Brain microvascular endothelial cell (primary cell): ENCODE measurements around the gene PPP2R3C.

Experiments used
- DNase-seq: peaks from one replicate; pipeline ENCODE4 v3.0.0-alpha.2; 2020
- H3K27ac ChIP-seq: fragments of 250-450 bp; sonication (Bioruptor Pico); 2 replicates; pipeline ENCODE4 v1.5.1; 2020; ENCODE audit warnings: mild to moderate bottlenecking, moderate library complexity
- H3K27me3 ChIP-seq: fragments of 250-450 bp; sonication (Bioruptor Pico); replicated peaks from 2 replicates; pipeline ENCODE4 v1.5.1; 2020; ENCODE audit warnings: mild to moderate bottlenecking
- H3K36me3 ChIP-seq: fragments of 250-450 bp; sonication (Bioruptor Pico); replicated peaks from 2 replicates; pipeline ENCODE4 v1.5.1; 2020; ENCODE audit warnings: mild to moderate bottlenecking
- H3K4me3 ChIP-seq: 2 replicates; pipeline ENCODE4 v1.5.1; 2011; ENCODE audit warnings: low read depth, mild to moderate bottlenecking, control low read depth, low read length, moderate library complexity
- in situ Hi-C: cut with HindIII; loops from 2 replicates; pipeline ENCODE4 v1.10.0; 2017; ENCODE audit warnings: low sequenced_read_pairs, low pct_ligation_motif_present
- TF ChIP-seq, protein P1 (sequence below): IDR thresholded peaks from 2 replicates; pipeline ENCODE4 v1.5.1; 2011; ENCODE audit warnings: low read depth, mild to moderate bottlenecking, moderate library complexity, low read length, control low read depth, inconsistent platforms; ENCODE audit errors: missing control alignments

Gene PPP2R3C

GRCh38 chr14:35047976-35048513 is 73.7 kb downstream of the PPP2R3C start:
- Histone ChIP-seq H3K4me3 (no peak overlapping the region), H3K27ac (no peak overlapping the region), H3K27me3 (no peaks in the 10 kb centered on the region), H3K36me3 (no peaks in the 10 kb centered on the region)
- in situ Hi-C loops, result no loop called here
- TF ChIP-seq, protein P1, sequence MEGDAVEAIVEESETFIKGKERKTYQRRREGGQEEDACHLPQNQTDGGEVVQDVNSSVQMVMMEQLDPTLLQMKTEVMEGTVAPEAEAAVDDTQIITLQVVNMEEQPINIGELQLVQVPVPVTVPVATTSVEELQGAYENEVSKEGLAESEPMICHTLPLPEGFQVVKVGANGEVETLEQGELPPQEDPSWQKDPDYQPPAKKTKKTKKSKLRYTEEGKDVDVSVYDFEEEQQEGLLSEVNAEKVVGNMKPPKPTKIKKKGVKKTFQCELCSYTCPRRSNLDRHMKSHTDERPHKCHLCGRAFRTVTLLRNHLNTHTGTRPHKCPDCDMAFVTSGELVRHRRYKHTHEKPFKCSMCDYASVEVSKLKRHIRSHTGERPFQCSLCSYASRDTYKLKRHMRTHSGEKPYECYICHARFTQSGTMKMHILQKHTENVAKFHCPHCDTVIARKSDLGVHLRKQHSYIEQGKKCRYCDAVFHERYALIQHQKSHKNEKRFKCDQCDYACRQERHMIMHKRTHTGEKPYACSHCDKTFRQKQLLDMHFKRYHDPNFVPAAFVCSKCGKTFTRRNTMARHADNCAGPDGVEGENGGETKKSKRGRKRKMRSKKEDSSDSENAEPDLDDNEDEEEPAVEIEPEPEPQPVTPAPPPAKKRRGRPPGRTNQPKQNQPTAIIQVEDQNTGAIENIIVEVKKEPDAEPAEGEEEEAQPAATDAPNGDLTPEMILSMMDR, result no peak
- DNase-seq, result no peak

DNA sequence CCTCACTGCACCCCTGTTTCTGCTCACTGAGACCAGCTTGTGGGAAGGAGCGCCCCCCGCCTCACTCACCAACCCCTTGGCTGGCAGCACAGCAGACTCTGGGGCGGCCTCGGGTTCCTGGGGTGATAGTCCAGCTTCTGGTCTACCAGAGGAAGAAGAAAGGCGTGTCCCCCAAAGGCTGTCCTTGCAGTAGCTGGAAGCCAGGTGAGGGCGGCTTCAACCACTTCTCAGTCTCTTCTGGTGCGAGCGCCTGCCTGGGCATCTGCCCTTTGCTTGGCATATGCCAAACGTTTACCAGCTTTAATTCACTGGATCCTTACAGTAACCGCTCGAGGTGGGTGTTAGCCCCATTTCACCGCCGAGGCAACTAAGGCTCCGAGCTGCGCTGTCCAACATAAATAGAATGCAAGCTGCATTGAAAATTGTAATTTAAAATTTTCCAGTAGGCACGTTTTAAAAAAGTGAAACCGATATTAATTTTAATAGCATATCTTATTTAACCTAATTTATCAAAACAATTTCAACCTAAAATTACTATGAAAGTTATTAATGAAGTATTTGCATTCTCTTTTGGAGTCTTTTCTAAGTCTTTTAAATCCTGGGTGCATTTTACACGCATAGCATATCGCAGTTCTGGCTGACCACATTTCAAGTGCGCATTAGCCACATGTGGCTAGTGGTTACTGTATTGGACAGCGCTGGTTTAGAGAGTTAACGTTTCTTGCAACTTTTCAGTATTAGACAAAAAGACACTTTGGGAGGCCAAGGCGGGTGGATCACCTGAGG is 74.8 kb downstream of the PPP2R3C start:
- Histone ChIP-seq H3K27ac (peak overlapping the region; percentile 95), H3K36me3 (no peaks in the 10 kb centered on the region), H3K4me3 (peak overlapping the region; percentile 92), H3K27me3 (no peaks in the 10 kb centered on the region)
- in situ Hi-C loops, result no loop called here
- DNase-seq, result no peak
- TF ChIP-seq, protein P1, result no peak

- H3K4me3 ChIP-seq, result peak within 1 kb of the TSS; percentile 92
- peak within 1 kb of the TSS; percentile 95 for H3K27ac ChIP-seq
- TF ChIP-seq, protein P1, result peak; percentile 10
- no peaks in the 10 kb centered on the region for H3K27me3 ChIP-seq
- DNase-seq, result peak; percentile 98
- in situ Hi-C loops, result no loop called here
- H3K36me3 ChIP-seq, result no peaks in the 10 kb centered on the region
These were observed 75.6 kb downstream of the PPP2R3C start, which contains the start of gene FAM177A1 for GRCh38 chr14:35046048-35046750. Gene FAM177A1, plus strand, starts transcription at chr14:35046272. Its CDS starts 192 bp downstream, at chr14:35046464.

GRCh38 chr14:35045798-35046047 is 76.1 kb downstream of the PPP2R3C start:
- no peak for DNase-seq
- no peaks in the 10 kb centered on the region for H3K36me3 ChIP-seq
- no peaks in the 10 kb centered on the region for H3K27me3 ChIP-seq
- H3K27ac ChIP-seq, result peak overlapping the region; percentile 95
- TF ChIP-seq, protein P1, result no peak
- in situ Hi-C loops, result no loop called here
- peak overlapping the region; percentile 92 for H3K4me3 ChIP-seq

GRCh38 chr14:35044939-35045797 is 76.6 kb downstream of the PPP2R3C start:
- peak overlapping the region; percentile 95 for H3K27ac ChIP-seq
- DNase-seq, result peak; percentile 27
- in situ Hi-C loops, result no loop called here
- no peaks in the 10 kb centered on the region for H3K36me3 ChIP-seq
- H3K4me3 ChIP-seq, result peak overlapping the region; percentile 92
- TF ChIP-seq, protein P1, result no peak
- H3K27me3 ChIP-seq, result no peaks in the 10 kb centered on the region
